Activated B cell treated with CpG ODN at 0.5 μM for 24 hours (primary cell): ENCODE data around the gene OR51E1. TPM values are rescaled to one million over a fixed set of nuclear protein-coding genes. Genes with fewer than 3 reads are reported as not detected.

Source experiments
- ATAC-seq: fragments of 200-7000 bp; cut with Tn5 transposase; one replicate; pipeline ENCODE4 v1.10.0; 2021; ENCODE audit warnings: low read depth, mild to moderate bottlenecking, moderate library complexity
- CTCF ChIA-PET: fragments of 350-600 bp; sonication (Branson Sonifier 250); formaldehyde crosslinking; loops from one replicate; lab custom pipeline; 2021; ENCODE audit warnings: antibody characterized with exemption; lab: Charles Lee
- POLR2A ChIA-PET: fragments of 350-600 bp; sonication (Branson Sonifier 250); formaldehyde crosslinking; loops from one replicate; lab custom pipeline; 2021; ENCODE audit warnings: antibody characterized with exemption; lab: Charles Lee
- DNase-seq: peaks from one replicate; pipeline ENCODE4 v3.0.0; 2022
- H3K27ac Mint-ChIP-seq: one replicate; pipeline ENCODE4 v1.8.0; 2020; ENCODE audit warnings: mixed read lengths
- H3K27me3 Mint-ChIP-seq: one replicate; pipeline ENCODE4 v1.8.0; 2021; ENCODE audit warnings: mixed read lengths
- H3K36me3 Mint-ChIP-seq: one replicate; pipeline ENCODE4 v1.8.0; 2021; ENCODE audit warnings: low read depth, mixed read lengths
- H3K4me1 Mint-ChIP-seq: one replicate; pipeline ENCODE4 v1.8.0; 2021; ENCODE audit warnings: mixed read lengths
- H3K4me3 Mint-ChIP-seq: one replicate; pipeline ENCODE4 v1.8.0; 2020; ENCODE audit warnings: mild to moderate bottlenecking, mixed read lengths
- H3K9me3 Mint-ChIP-seq: one replicate; pipeline ENCODE4 v1.8.0; 2020; ENCODE audit warnings: mixed read lengths
- CTCF ChIP-seq: fragments of 200-600 bp; IDR thresholded peaks from one replicate; pipeline ENCODE4 v1.8.0; 2022; ENCODE audit warnings: antibody characterized with exemption, mild to moderate bottlenecking
- intact Hi-C: fragments of 100-400 bp; cut with micrococcal nuclease; formaldehyde crosslinking; loops from one replicate; pipeline ENCODE4 v1.15.1; 2024
- total RNA-seq: library from RNA; stranded (reverse); gene quantifications from 2 replicates; pipeline ENCODE4 v1.2.3, GENCODE V29; 2022

OR51E1 gene
- total RNA-seq, 1 donor from 2014 or later = not detected

- no peaks in the 10 kb centered on the region for H3K36me3 Mint-ChIP-seq
- no peak for ATAC-seq
- H3K27me3 Mint-ChIP-seq = peaks cover 5% of the 10 kb centered on the region
- H3K27ac Mint-ChIP-seq = no peak overlapping the region
- POLR2A ChIA-PET = no interaction called here
- CTCF ChIA-PET = no interaction called here
- H3K9me3 Mint-ChIP-seq = no peaks in the 10 kb centered on the region
- no peak overlapping the region for H3K4me3 Mint-ChIP-seq
- H3K4me1 Mint-ChIP-seq = no peaks in the 10 kb centered on the region
- DNase-seq = no peak
- intact Hi-C loops = no loop called here
- no peak for TF ChIP-seq CTCF
Observed at GRCh38 chr11:4700436-4700820, 56.6 kb downstream of the OR51E1 start.

- intact Hi-C loops = no loop called here
Observed at GRCh38 chr11:4704054-4704789, 60.4 kb downstream of the OR51E1 start, which contains the start of gene MMP26. Gene MMP26 (plus strand): TSS chr11:4704784.

GRCh38 chr11:4704790-4705334 lies 61.1 kb downstream of the OR51E1 start:
- Mint-ChIP-seq H3K36me3 (no peaks in the 10 kb centered on the region), H3K27ac (no peak overlapping the region), H3K9me3 (no peaks in the 10 kb centered on the region), H3K4me1 (no peaks in the 10 kb centered on the region), H3K27me3 (peaks cover 6% of the 10 kb centered on the region), H3K4me3 (no peak overlapping the region)
- TF ChIP-seq CTCF = no peak
- ATAC-seq (no peak), DNase-seq (no peak)
- POLR2A ChIA-PET = no interaction called here
- intact Hi-C loops = no loop called here
- CTCF ChIA-PET = no interaction called here

More at GRCh38 chr11:4704054-4704789, 60.4 kb downstream of the OR51E1 start, which contains the start of gene MMP26:
- Mint-ChIP-seq H3K9me3 (no peaks in the 10 kb centered on the region), H3K4me1 (no peaks in the 10 kb centered on the region), H3K36me3 (no peaks in the 10 kb centered on the region), H3K27me3 (peaks cover 4% of the 10 kb centered on the region), H3K4me3 (no peak within 1 kb of the TSS), H3K27ac (no peak within 1 kb of the TSS)
- ATAC-seq (no peak), DNase-seq (no peak)
- TF ChIP-seq CTCF = no peak
- POLR2A ChIA-PET = no interaction called here
- CTCF ChIA-PET = no interaction called here

Other genes starting within 250 kb of the OR51E1 start
- not detected in 2 replicates for gene OR52K2, start 194.7 kb upstream of the OR51E1 start, total RNA-seq
- not detected in 2 replicates for gene OR52K1, start 161.3 kb upstream of the OR51E1 start, total RNA-seq
- gene OR52M1, start 98.8 kb upstream of the OR51E1 start, total RNA-seq = not detected in 2 replicates
- gene OR52I2, start 62.2 kb upstream of the OR51E1 start, total RNA-seq = not detected in 2 replicates
- gene OR52I1, start 49.9 kb upstream of the OR51E1 start, total RNA-seq = not detected in 2 replicates
- 15.2 and 16.9 TPM in 2 replicates for gene TRIM68, start 35.8 kb upstream of the OR51E1 start, total RNA-seq
- gene OR51D1, start 6.5 kb upstream of the OR51E1 start, total RNA-seq = not detected in 2 replicates
- not detected in 2 replicates for gene OR51E2, start 53.9 kb downstream of the OR51E1 start, total RNA-seq
- not detected in 2 replicates for gene MMP26, start 60.8 kb downstream of the OR51E1 start, total RNA-seq
- gene OR51F1, start 126.0 kb downstream of the OR51E1 start, total RNA-seq = not detected in 2 replicates
- gene OR52R1, start 160.4 kb downstream of the OR51E1 start, total RNA-seq = not detected in 2 replicates
- not detected in 2 replicates for gene OR51F2, start 177.3 kb downstream of the OR51E1 start, total RNA-seq
- gene OR51S1, start 205.2 kb downstream of the OR51E1 start, total RNA-seq = not detected in 2 replicates
- not detected in 2 replicates for gene OR51T1, start 237.9 kb downstream of the OR51E1 start, total RNA-seq